GM13976 (cell line): ENCODE data around the gene KRTAP5-3.
"Not testable (repeated sequence)": the region's sequence is repeated elsewhere in the genome, so short reads cannot be mapped to it uniquely, and the experiment has no call there.

Experiments used
- DNase-seq: peaks from one replicate; pipeline ENCODE4 v3.0.0; 2012; ENCODE audit warnings: low spot score
- in situ Hi-C: fragments of 300-500 bp; cut with MboI; formaldehyde crosslinking; loops from one replicate; pipeline ENCODE4 v1.12.0; 2022; ENCODE audit warnings: low sequenced_read_pairs, mixed read lengths, inconsistent platforms; ENCODE audit not compliant: unreplicated experiment
- TF ChIP-seq, protein P1 (sequence below): IDR thresholded peaks from 2 replicates; pipeline ENCODE4 v1.5.1; 2012; ENCODE audit warnings: borderline replicate concordance, mild to moderate bottlenecking; ENCODE audit not compliant: insufficient read depth; ENCODE audit errors: extremely low read depth, missing control alignments, control extremely low read depth

Gene KRTAP5-3

DNA sequence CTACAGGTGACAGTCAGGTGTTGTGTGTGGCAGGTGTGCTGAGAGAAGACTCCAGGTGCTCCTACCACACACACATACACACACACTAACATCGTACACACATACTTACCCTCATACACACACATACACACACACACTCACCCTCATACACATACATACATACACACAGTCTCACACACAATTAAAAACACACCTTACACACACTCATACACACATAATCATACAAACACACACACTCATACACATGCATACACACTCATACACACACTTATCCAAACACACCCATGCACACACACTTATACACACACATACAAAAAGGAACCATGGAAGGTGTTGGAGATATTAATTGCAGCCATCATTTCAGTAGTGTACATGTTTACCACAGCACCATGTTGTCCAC is 4.6 kb downstream of the KRTAP5-3 start:
- TF ChIP-seq, protein P1, sequence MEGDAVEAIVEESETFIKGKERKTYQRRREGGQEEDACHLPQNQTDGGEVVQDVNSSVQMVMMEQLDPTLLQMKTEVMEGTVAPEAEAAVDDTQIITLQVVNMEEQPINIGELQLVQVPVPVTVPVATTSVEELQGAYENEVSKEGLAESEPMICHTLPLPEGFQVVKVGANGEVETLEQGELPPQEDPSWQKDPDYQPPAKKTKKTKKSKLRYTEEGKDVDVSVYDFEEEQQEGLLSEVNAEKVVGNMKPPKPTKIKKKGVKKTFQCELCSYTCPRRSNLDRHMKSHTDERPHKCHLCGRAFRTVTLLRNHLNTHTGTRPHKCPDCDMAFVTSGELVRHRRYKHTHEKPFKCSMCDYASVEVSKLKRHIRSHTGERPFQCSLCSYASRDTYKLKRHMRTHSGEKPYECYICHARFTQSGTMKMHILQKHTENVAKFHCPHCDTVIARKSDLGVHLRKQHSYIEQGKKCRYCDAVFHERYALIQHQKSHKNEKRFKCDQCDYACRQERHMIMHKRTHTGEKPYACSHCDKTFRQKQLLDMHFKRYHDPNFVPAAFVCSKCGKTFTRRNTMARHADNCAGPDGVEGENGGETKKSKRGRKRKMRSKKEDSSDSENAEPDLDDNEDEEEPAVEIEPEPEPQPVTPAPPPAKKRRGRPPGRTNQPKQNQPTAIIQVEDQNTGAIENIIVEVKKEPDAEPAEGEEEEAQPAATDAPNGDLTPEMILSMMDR, result no peak
- no peak for DNase-seq
- in situ Hi-C loops, result no loop called here

DNA sequence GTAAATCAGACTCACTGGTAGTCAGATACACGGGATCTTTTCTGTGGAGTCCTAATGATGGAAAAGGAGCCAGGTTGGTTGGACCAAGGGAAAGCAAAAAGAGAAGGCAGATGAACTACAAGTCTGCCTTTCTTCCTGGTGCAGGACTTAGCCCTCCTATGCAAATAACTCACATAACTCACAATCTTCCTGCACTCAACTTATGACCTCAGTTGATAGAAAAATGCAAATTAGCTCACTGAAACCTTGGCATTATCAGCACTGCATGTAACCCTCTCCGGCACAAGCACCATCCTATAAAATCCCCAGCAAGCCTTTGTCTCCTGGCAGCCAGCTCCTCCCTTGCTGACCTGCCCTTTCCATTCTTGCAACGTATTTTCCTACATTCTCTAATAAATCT is 6.6 kb downstream of the KRTAP5-3 start:
- DNase-seq, in situ Hi-C loops: not testable (repeated sequence)

DNA sequence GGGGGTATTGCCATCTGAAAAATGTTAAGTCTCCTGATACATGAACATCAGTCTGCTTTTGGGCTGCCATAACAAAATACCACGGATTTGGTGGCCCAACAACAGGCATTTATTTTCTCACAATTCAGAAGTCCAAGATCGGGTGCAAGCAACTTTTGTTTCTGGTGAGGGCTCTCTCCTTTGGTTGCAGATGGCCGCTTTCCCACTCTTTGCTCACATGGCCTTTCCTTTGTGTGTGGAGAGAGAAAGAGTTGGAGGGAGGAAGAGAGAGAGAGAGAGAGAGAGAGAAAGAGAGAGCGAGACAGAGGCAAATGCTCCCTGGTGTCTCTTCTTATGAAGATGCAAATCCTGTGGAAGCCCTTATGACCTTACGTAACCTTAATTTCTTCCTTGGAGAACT is 7.6 kb downstream of the KRTAP5-3 start:
- DNase-seq, result no peak
- TF ChIP-seq, protein P1, result no peak
- in situ Hi-C loops, result no loop called here

DNA sequence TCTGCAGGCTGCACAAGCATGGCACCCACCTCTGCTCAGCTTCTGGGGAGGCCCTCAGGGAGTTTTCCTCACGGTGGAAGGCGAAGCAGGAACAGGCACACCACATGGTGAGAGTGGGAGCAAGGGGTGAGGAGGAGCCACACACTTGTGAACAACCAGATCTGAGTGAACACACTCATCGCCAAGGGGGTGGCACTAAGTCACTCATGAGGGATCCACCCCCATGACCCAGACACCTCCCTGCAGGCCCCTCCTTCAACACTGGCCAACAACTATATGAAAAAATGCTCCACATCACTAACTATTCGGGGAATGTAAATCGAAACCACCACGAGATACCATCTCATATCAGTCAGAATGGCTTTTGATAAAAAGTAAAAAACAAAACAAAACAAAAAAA is 9.4 kb downstream of the KRTAP5-3 start:
- TF ChIP-seq, protein P1, result no peak
- in situ Hi-C loops, result no loop called here
- DNase-seq, result no peak

DNA sequence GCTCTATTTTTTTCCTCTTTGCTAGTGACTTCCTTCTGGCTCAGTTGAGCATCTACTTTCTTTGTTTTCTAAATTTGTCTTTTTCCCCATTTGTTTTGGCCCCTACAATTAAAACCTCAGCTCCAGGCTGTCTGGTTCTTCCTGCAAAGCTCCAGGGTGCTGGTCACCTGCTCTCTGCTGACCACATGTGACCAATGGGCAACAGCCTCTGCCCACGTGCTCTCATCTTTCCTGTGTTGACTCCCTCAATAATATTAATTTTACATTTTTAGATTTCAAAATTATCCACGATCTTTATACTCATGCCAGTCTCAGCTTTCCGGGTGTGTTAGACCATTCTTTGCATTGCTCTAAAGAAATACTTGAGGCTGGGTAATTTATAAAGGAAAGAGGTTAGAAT is 9.9 kb downstream of the KRTAP5-3 start:
- in situ Hi-C loops, DNase-seq: not testable (repeated sequence)

DNA sequence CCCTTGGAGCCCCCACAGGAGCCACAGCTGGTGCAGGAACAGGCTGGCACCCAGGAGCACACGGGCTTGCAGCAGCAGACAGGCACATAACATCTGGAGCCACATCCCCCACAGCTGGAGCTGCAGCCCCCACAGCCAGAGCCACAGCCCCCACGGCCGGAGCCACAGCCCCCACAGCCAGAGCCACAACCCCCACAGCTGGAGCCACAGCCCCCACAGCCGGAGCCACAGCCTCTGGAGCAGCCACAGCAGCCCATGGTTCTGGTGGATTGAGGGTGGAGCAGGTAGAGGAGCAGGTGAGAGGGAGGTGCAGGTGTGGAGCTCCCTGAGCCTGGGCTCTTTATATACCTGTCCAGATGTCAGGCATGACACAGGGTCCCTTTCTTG is 10.3 kb downstream of the KRTAP5-3 start, which contains the start of gene KRTAP5-2:
TSS of gene KRTAP5-2 (minus strand) at position 301 of the 387 bp plus-strand sequence. CDS start at position 257, 44 bp downstream.
- no peak for DNase-seq
- TF ChIP-seq, protein P1, result no peak
- in situ Hi-C loops, result no loop called here

DNA sequence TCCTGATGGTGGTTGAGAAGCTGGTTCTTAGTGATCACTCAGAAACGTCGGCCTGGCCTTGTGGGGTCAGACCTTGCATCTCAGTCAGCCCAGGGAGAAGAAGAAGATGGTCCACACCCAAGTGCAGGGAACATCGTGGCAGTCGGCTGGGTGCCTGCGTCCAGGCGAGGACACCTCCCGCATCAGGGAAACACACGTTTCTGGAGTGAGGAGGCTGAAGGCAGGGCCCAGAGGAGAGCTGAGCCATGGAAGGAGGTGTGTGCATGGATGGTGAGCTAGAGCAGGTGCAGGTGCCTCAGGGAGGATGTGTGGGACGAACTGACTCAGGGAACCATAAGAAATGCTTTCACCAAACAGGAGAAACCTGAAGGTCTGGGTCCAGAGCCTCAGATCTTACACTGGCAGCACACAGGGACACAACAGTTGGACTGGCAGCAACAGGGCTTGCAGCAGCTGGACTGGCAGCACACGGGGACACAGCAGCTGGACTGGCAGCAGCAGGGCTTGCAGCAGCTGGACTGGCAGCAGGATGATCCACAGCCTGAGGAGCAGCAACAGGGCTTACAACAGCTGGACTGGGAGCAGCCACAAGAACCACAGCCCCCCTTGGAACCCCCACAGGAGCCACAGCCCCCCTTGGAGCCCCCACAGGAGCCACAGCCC is 10.8 kb downstream of the KRTAP5-3 start:
- in situ Hi-C loops, result no loop called here
- TF ChIP-seq, protein P1, result no peak
- DNase-seq, result no peak

DNA sequence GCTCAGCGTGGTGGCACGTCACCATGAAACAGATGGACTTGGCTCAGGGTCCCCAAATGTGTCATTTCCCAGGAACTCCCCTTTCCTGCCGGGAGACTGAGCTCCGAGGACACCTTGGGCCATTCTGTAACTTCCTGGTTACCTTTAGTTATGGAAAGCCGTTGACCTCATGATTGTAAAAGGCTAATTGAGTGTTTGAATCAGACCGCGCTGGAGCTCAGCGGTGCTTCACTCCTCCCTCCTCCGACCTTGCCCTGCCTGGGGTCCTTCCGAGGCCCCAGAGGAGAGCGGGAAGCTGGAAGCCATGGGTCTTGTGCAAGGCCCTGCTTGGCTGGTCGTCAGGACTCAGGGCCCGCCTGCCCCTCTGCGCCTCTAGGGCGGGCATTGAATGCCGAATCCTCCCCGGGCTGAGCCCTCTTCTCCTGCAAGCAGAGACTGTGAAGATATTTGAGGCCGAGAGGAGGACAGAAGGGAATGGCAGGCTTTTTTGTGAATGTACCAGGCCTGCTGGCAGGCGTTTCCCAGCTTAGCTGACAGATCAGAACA is 11.6 kb downstream of the KRTAP5-3 start:
- in situ Hi-C loops, DNase-seq: not testable (repeated sequence)

DNA sequence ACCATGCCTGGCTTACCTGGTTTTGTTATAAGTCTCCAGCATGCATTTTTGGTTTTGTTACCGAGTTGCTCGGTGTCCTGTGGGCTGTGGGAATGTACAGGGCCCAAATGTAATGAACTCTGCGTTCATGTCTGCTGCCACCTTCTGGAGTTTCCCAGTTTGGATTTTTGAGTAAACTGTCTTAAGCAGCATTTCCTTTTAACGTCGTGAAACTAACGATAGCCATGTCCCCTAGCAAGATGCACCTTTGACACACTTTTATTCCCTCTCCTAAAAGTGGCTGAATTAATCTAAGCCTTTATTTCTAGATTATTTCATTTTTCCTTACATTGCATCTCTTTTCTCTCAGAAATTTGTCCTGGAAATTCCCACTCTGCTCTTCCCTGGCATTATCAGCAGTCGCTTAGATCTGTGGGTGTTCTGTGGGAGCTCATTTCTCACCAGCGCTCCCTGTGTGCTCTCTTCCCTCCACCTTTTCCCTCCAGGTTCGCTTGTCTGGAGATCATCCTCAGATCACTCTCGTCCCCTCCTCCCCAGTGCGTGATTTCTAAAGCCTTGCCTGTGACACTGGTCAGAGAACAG is 12.2 kb downstream of the KRTAP5-3 start:
- DNase-seq, in situ Hi-C loops: not testable (repeated sequence)
